Measurements from ENCODE around the gene C4B.

C4B gene

DNA sequence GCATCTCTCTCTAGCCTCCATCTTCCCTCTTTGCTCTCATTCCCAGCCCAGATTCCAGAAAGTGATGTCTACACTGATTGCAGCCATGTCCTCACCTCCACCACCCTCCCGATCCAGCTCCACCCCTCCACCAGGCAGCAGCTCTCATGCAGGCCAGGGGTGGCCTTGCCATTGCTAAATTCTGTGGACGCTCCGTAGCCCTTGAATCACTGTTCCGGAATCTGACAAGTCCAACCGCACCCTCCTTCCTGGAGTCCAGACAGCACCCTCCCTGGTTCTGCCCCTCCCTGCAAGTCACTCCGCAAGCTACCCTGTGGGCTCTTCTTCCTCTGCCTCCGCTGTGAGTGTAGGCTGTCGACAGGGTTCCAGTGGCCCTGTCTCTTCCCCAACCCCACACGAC, 68.3 kb downstream of the C4B start:
- DNase-seq (ENCODE audit: low spot score): no peak

DNA sequence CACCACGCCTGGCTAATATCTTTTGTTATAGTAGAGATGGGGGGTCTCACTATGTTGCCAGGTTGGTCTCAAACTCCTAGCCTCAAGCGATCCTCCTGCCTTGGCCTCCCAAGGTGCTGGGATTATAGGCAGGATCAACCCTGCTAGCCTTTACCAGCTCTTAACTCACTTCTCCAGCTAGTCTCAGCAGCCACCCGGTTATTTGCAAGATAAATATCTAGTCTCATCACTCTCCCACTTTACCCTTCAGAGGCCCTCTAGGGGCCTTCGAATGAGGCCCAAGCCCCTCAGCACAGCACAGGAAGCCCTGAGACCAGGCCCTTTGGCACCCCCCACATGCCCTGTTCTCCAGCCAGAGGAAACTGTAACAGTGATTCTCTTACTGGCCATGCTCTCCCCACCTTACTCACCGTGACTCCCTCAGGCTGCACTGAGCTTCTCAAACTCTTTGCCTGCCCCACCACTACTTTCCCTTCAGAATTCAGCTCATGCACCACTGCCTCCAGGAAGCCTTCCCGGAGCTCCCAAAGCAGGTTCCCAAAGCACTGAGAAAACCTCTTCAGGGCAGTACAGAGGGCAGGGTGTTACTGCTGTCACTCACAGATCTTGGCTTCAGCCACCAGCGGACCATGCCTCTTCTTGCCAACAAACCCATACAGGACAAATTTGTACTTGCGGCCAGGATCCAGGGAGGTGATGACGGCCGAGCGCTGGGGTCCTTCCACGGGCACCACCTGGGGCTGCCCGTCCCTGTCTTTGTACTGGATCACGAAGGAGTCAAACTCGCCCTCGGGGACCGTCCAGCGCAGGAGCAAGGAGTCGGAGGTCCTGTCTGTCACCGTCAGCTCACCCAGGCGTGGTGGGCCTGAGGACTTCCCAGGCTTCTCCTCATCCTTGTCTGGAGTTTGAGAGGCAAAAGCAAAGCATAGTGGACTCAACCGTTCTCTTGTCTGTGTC, 69.5 kb downstream of the C4B start:
- DNase-seq (ENCODE audit: low spot score): no peak

GRCh38 chr6:32084780-32085179, 70.2 kb downstream of the C4B start:
- no peak for DNase-seq (ENCODE audit: low spot score)

All from D341Med (cell line).